Skeletal muscle satellite cell (primary cell): ENCODE data around the gene PPP4R4.
A peak's percentile ranks its signal among the peaks of the same experiment; 100 is the strongest.
"Not testable (repeated sequence)": the region's sequence is repeated elsewhere in the genome, so short reads cannot be mapped to it uniquely, and the experiment has no call there.

Experiments used
- H3K27me3 ChIP-seq: 2 replicates; pipeline ENCODE4 v1.7.0; 2013; ENCODE audit warnings: low read length; ENCODE audit not compliant: control insufficient read depth, insufficient read depth
- H3K36me3 ChIP-seq: 2 replicates; pipeline ENCODE4 v1.7.0; 2013; ENCODE audit warnings: mild to moderate bottlenecking, control low read depth, low read length; ENCODE audit not compliant: insufficient read depth
- H3K4me1 ChIP-seq: 2 replicates; pipeline ENCODE4 v1.7.0; 2013; ENCODE audit warnings: low read length; ENCODE audit not compliant: control insufficient read depth, insufficient read depth
- H3K4me2 ChIP-seq: 2 replicates; pipeline ENCODE4 v1.7.0; 2013; ENCODE audit warnings: mild to moderate bottlenecking, low read length
- H3K4me3 ChIP-seq: 2 replicates; pipeline ENCODE4 v1.7.0; 2013; ENCODE audit warnings: low read length
- H3K9ac ChIP-seq: 2 replicates; pipeline ENCODE4 v1.7.0; 2013; ENCODE audit warnings: mild to moderate bottlenecking, low read depth, low read length, moderate library complexity
- H3K9me3 ChIP-seq: replicated peaks from 2 replicates; pipeline ENCODE4 v1.7.0; 2013; ENCODE audit warnings: mild to moderate bottlenecking, control low read depth, low read length

The PPP4R4 gene

GRCh38 chr14:94153750-94154342, 20.3 kb upstream of the PPP4R4 start:
- Histone ChIP-seq H3K9ac (no peak overlapping the region), H3K9me3 (no peaks in the 10 kb centered on the region), H3K27me3 (peaks cover 40% of the 10 kb centered on the region), H3K36me3 (no peaks in the 10 kb centered on the region), H3K4me1 (no peaks in the 10 kb centered on the region), H3K4me2 (no peak overlapping the region), H3K4me3 (no peak overlapping the region)

- peaks cover 45% of the 10 kb centered on the region for H3K27me3 ChIP-seq
- H3K9me3 ChIP-seq, H3K4me1 ChIP-seq, H3K36me3 ChIP-seq, H3K4me2 ChIP-seq, H3K9ac ChIP-seq, H3K4me3 ChIP-seq: not testable (repeated sequence)
Observed at GRCh38 chr14:94156143-94156542, 18.0 kb upstream of the PPP4R4 start.

- no peaks in the 10 kb centered on the region for H3K4me1 ChIP-seq
- H3K9me3 ChIP-seq = no peaks in the 10 kb centered on the region
- peaks cover 50% of the 10 kb centered on the region for H3K27me3 ChIP-seq
- H3K36me3 ChIP-seq = no peaks in the 10 kb centered on the region
- no peak overlapping the region for H3K4me3 ChIP-seq
- H3K9ac ChIP-seq = no peak overlapping the region
- no peak overlapping the region for H3K4me2 ChIP-seq
Observed at GRCh38 chr14:94157197-94157596, 16.9 kb upstream of the PPP4R4 start.

- Histone ChIP-seq H3K4me3 (no peak overlapping the region), H3K36me3 (no peaks in the 10 kb centered on the region), H3K4me1 (no peaks in the 10 kb centered on the region), H3K27me3 (peaks cover 49% of the 10 kb centered on the region), H3K9me3 (no peaks in the 10 kb centered on the region), H3K4me2 (no peak overlapping the region), H3K9ac (no peak overlapping the region)
Observed at GRCh38 chr14:94158239-94158883, 15.8 kb upstream of the PPP4R4 start.

GRCh38 chr14:94161058-94161457, 13.1 kb upstream of the PPP4R4 start:
- H3K36me3 ChIP-seq = no peaks in the 10 kb centered on the region
- peaks cover 67% of the 10 kb centered on the region for H3K27me3 ChIP-seq
- H3K9ac ChIP-seq = no peak overlapping the region

GRCh38 chr14:94161981-94162380, 12.1 kb upstream of the PPP4R4 start:
- no peak overlapping the region for H3K4me3 ChIP-seq
- H3K4me2 ChIP-seq = no peak overlapping the region
- H3K4me1 ChIP-seq = peaks cover 6% of the 10 kb centered on the region
- no peak overlapping the region for H3K9ac ChIP-seq
- H3K36me3 ChIP-seq = no peaks in the 10 kb centered on the region
- no peaks in the 10 kb centered on the region for H3K9me3 ChIP-seq
- H3K27me3 ChIP-seq = peaks cover 68% of the 10 kb centered on the region

More at GRCh38 chr14:94161058-94161457, 13.1 kb upstream of the PPP4R4 start:
- Histone ChIP-seq H3K4me2 (no peak overlapping the region), H3K4me1 (peaks cover 6% of the 10 kb centered on the region), H3K4me3 (no peak overlapping the region), H3K9me3 (no peaks in the 10 kb centered on the region)

GRCh38 chr14:94162466-94162865, 11.7 kb upstream of the PPP4R4 start:
- H3K36me3 ChIP-seq = no peaks in the 10 kb centered on the region
- H3K9ac ChIP-seq = no peak overlapping the region
- H3K4me3 ChIP-seq = no peak overlapping the region
- H3K27me3 ChIP-seq = peaks cover 67% of the 10 kb centered on the region
- no peaks in the 10 kb centered on the region for H3K9me3 ChIP-seq
- H3K4me1 ChIP-seq = peaks cover 6% of the 10 kb centered on the region
- H3K4me2 ChIP-seq = no peak overlapping the region

- peaks cover 6% of the 10 kb centered on the region for H3K4me1 ChIP-seq
- H3K4me3 ChIP-seq = no peak overlapping the region
- peaks cover 62% of the 10 kb centered on the region for H3K27me3 ChIP-seq
- H3K36me3 ChIP-seq = no peaks in the 10 kb centered on the region
- no peak overlapping the region for H3K9ac ChIP-seq
- no peak overlapping the region for H3K4me2 ChIP-seq
- H3K9me3 ChIP-seq = no peaks in the 10 kb centered on the region
Observed at GRCh38 chr14:94163796-94164195, 10.3 kb upstream of the PPP4R4 start.

GRCh38 chr14:94164685-94165431, 9.3 kb upstream of the PPP4R4 start:
- H3K36me3 ChIP-seq = no peaks in the 10 kb centered on the region
- H3K4me2 ChIP-seq = peak overlapping the region; percentile 59
- peaks cover 59% of the 10 kb centered on the region for H3K27me3 ChIP-seq
- H3K4me3 ChIP-seq = peak overlapping the region; percentile 50
- peaks cover 6% of the 10 kb centered on the region for H3K4me1 ChIP-seq
- no peak overlapping the region for H3K9ac ChIP-seq
- no peaks in the 10 kb centered on the region for H3K9me3 ChIP-seq

GRCh38 chr14:94165744-94166143, 8.4 kb upstream of the PPP4R4 start:
- Histone ChIP-seq H3K9me3 (no peaks in the 10 kb centered on the region), H3K36me3 (no peaks in the 10 kb centered on the region), H3K4me1 (peaks cover 7% of the 10 kb centered on the region), H3K4me2 (no peak overlapping the region), H3K9ac (no peak overlapping the region), H3K27me3 (peaks cover 51% of the 10 kb centered on the region), H3K4me3 (no peak overlapping the region)

GRCh38 chr14:94170136-94170535, 4.0 kb upstream of the PPP4R4 start:
- H3K9ac ChIP-seq = no peak overlapping the region
- peaks cover 16% of the 10 kb centered on the region for H3K4me1 ChIP-seq
- no peak overlapping the region for H3K4me2 ChIP-seq

More at GRCh38 chr14:94170136-94170535, 4.0 kb upstream of the PPP4R4 start:
- Histone ChIP-seq H3K4me3 (no peak overlapping the region), H3K36me3 (no peaks in the 10 kb centered on the region), H3K27me3 (peaks cover 27% of the 10 kb centered on the region), H3K9me3 (no peaks in the 10 kb centered on the region)
